Lung (tissue), 12 donors: ENCODE results near the gene C17orf50. TPM values are rescaled to one million over a fixed set of nuclear protein-coding genes. Genes with fewer than 3 reads are reported as not detected.

ENCODE experiments used
- ATAC-seq: fragments of 200-7000 bp; cut with Tn5 transposase; one replicate; pipeline ENCODE4 v1.9.1; 2020; ENCODE audit warnings: moderate number of reproducible peaks; ENCODE audit not compliant: insufficient read depth, low FRiP score
- DNase-seq, 3 donors: peaks; one replicate each; pipeline ENCODE4 v3.0.0-alpha.2; 2013 to 2017
- H3K27ac ChIP-seq, 2 donors: one replicate each; pipeline ENCODE4 v1.5.1; 2013; ENCODE audit warnings: mild to moderate bottlenecking in 2 of 2, moderate library complexity in 2 of 2, control low read depth in 1 of 2, inconsistent platforms in 1 of 2, low read depth in 1 of 2, low read length in 1 of 2
- H3K27me3 ChIP-seq, 3 donors: one replicate each; pipeline ENCODE4 v1.5.1; 2013; ENCODE audit warnings: low read length in 2 of 3; ENCODE audit not compliant: control insufficient read depth in 3 of 3, insufficient read depth in 3 of 3
- H3K36me3 ChIP-seq, 4 donors: one replicate each; pipeline ENCODE4 v1.5.1; 2013; ENCODE audit warnings: low read length in 4 of 4, mild to moderate bottlenecking in 1 of 4, moderate library complexity in 1 of 4; ENCODE audit not compliant: control insufficient read depth in 4 of 4, insufficient read depth in 4 of 4
- H3K4me1 ChIP-seq, 5 donors: one replicate each; pipeline ENCODE4 v1.5.1; 2013; ENCODE audit warnings: low read length in 5 of 5, mild to moderate bottlenecking in 2 of 5, moderate library complexity in 1 of 5; ENCODE audit not compliant: control insufficient read depth in 5 of 5, insufficient read depth in 5 of 5
- H3K4me3 ChIP-seq: one replicate; pipeline ENCODE4 v1.5.1; 2013; ENCODE audit warnings: mild to moderate bottlenecking, control low read depth, moderate library complexity
- H3K9ac ChIP-seq, 2 donors: one replicate each; pipeline ENCODE4 v1.5.1; 2013; ENCODE audit warnings: low read length in 2 of 2, control low read depth in 1 of 2; ENCODE audit not compliant: insufficient read depth in 1 of 2
- H3K9me3 ChIP-seq, 4 donors: one replicate each; pipeline ENCODE4 v1.5.1; 2013; ENCODE audit warnings: low read length in 3 of 4, mild to moderate bottlenecking in 1 of 4, moderate library complexity in 1 of 4; ENCODE audit not compliant: control insufficient read depth in 4 of 4, insufficient read depth in 3 of 4
- WGBS, 2 donors: extraction: QIAGEN DNeasy Blood & Tissue Kit; methylation state at CpG; one replicate each; pipeline ENCODE4 v1.1.7; 2013; 5-methylcytosine and 5-hydroxymethylcytosine counted together
- polyA plus RNA-seq, 2 donors: library from polyadenylated mRNA; stranded (reverse); fragments of 200-250 nt; gene quantifications; one replicate each; pipeline ENCODE4 v1.2.1, GENCODE V29; 2013
- total RNA-seq, 2 donors: library from RNA; depleted of rRNA in 1 of 2; stranded (reverse); fragments of >200 nt in 1 of 2; gene quantifications; one replicate each; pipeline ENCODE4 v1.2.1, GENCODE V29; 2014 to 2021
- TF ChIP-seq, protein P1 (sequence below): IDR thresholded peaks from 2 replicates; pipeline ENCODE4 v1.5.1; 2012; ENCODE audit warnings: mild to moderate bottlenecking; ENCODE audit errors: control extremely low read depth, extremely low read depth
- donor health status: control.
- donor health status: control.
- donor health status: Bipolar disorder and iron deficiency.
- donor health status: healthy.
- donor health status: DM: yes; HTN: yes; CAD: no.

The C17orf50 gene
- total and polyA plus RNA-seq, 4 donors: 0.18 to 0.40 (median 0.26) TPM; not detected in 1

DNA sequence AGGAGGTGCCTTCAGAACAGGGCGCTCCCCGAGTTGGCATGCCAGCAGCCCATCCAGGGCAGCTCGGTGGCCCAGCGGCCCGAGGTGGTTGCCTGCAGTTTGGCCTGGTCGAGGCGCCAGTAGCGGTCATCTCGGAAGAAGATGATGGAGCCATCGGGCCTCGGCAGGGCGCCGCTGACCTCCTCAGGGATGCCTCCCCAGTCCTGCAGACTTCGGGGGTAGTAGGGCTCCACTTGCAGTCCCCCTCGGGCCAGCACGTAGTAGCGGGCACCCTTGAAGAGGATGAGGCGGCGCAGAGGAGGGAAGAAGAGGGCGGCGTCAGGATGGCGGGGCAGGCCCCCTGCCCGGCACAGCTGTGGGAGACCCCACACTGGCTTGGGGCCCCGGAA, 5.8 kb downstream of the C17orf50 start:
- TF ChIP-seq, protein P1, sequence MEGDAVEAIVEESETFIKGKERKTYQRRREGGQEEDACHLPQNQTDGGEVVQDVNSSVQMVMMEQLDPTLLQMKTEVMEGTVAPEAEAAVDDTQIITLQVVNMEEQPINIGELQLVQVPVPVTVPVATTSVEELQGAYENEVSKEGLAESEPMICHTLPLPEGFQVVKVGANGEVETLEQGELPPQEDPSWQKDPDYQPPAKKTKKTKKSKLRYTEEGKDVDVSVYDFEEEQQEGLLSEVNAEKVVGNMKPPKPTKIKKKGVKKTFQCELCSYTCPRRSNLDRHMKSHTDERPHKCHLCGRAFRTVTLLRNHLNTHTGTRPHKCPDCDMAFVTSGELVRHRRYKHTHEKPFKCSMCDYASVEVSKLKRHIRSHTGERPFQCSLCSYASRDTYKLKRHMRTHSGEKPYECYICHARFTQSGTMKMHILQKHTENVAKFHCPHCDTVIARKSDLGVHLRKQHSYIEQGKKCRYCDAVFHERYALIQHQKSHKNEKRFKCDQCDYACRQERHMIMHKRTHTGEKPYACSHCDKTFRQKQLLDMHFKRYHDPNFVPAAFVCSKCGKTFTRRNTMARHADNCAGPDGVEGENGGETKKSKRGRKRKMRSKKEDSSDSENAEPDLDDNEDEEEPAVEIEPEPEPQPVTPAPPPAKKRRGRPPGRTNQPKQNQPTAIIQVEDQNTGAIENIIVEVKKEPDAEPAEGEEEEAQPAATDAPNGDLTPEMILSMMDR: no peak
- ATAC-seq (no peak), DNase-seq (no peak)
- H3K9ac ChIP-seq: no peak overlapping the region
- H3K27me3 ChIP-seq: no peaks in the 10 kb centered on the region
- H3K4me3 ChIP-seq: no peak overlapping the region
- H3K27ac ChIP-seq: no peak overlapping the region
- WGBS, 2 donors: 93 to 95% methylated on average over 22 to 24 of the region's 24 CpGs
- no peaks in the 10 kb centered on the region for H3K36me3 ChIP-seq
- H3K4me1 ChIP-seq: peaks cover 0 to 15% (median 0%) of the 10 kb centered on the region in 5 donors
- no peaks in the 10 kb centered on the region for H3K9me3 ChIP-seq

DNA sequence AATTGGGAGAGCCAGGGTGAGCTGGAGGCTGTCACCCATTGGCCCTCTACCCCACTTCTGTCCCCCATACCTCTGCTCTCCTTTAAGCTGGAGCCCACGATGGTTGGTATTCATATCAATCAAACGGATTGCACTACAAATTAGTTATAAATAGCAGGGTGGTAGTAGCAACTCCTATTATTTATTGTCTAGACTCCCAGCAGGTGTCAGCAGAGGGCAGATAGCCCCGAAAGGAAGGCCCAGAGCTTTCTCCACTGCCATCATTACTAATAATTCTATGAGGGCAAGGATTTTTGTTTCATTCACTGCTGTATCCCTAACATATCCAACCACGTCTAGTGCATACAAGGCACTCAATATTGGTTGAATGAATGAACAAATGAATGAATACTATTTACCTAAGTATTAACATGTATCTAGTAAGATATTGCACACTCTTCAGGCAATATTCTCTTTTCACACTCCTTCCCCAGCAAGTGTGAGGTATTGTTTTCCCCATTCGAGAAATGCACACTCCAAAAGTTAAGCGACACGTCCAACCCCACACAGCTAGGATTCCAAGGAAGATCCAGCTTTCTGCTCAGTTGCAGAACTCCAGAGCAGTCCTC, 6.3 kb downstream of the C17orf50 start:
- Histone ChIP-seq H3K27me3 (no peaks in the 10 kb centered on the region), H3K4me1 (peaks cover 0 to 15% (median 0%) of the 10 kb centered on the region in 5 donors), H3K9ac (no peak overlapping the region), H3K9me3 (no peaks in the 10 kb centered on the region), H3K4me3 (no peak overlapping the region), H3K36me3 (no peaks in the 10 kb centered on the region), H3K27ac (no peak overlapping the region)
- TF ChIP-seq, protein P1: peak; percentile 24
- no peak for ATAC-seq
- 39 to 51% methylated on average over 7 of the region's 7 CpGs for WGBS, 2 donors
- DNase-seq: peak in 2 of 3 donors; percentile 50 to 51

DNA sequence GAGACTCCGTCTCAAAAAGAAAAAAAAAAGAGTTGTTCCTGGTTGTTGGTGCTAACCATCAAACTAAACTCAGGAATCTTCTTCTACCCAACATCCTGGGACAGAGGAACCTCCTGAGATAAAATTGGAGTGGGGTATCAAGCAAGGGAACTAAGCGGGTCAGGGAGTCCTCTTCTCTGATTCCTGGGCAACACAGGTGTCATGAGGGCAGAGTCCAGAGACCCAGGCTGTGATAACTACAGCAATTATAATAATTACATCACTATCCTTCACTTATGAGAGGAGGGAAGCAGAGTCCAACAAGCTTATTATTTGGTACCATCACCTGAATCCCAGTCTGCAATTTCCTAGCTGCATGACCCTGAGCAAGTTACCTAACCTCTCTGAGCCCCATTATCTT, 8.1 kb downstream of the C17orf50 start:
- Histone ChIP-seq H3K9me3 (no peaks in the 10 kb centered on the region), H3K27me3 (no peaks in the 10 kb centered on the region), H3K4me3 (no peak overlapping the region), H3K36me3 (peaks cover 0 to 2% (median 0%) of the 10 kb centered on the region in 4 donors), H3K27ac (no peak overlapping the region), H3K4me1 (peaks cover 0 to 22% (median 6%) of the 10 kb centered on the region in 5 donors), H3K9ac (no peak overlapping the region)
- DNase-seq: no peak
- WGBS, 2 donors: 84 to 98% methylated on average over 2 of the region's 2 CpGs
- TF ChIP-seq, protein P1: no peak
- ATAC-seq: no peak
